ENCODE data around the gene SULT1A1.
"Not testable (repeated sequence)": the region's sequence is repeated elsewhere in the genome, so short reads cannot be mapped to it uniquely, and the experiment has no call there.

The SULT1A1 gene

GRCh38 chr16:28609631-28610594, at the start of gene SULT1A1:
Gene SULT1A1, minus strand, starts transcription at chr16:28610044. Its CDS starts 1,189 bp downstream, at chr16:28608855.
- DNase-seq: no peak

- DNase-seq: not testable (repeated sequence)
Measured at GRCh38 chr16:28639959-28640358, 30.1 kb upstream of the SULT1A1 start.

GRCh38 chr16:28638359-28638758, 28.5 kb upstream of the SULT1A1 start:
- not testable (repeated sequence) for DNase-seq

- not testable (repeated sequence) for DNase-seq
Measured at GRCh38 chr16:28637765-28638164, 27.9 kb upstream of the SULT1A1 start, which contains the start of gene NPIPB8. Gene NPIPB8, plus strand, starts transcription at chr16:28638065. Its CDS starts 296 bp downstream, at chr16:28638361.

GRCh38 chr16:28636093-28636823, 26.4 kb upstream of the SULT1A1 start:
- not testable (repeated sequence) for DNase-seq

GRCh38 chr16:28630905-28631304, 21.1 kb upstream of the SULT1A1 start:
- not testable (repeated sequence) for DNase-seq

GRCh38 chr16:28623172-28623711, 13.4 kb upstream of the SULT1A1 start:
- peak; percentile 83 for DNase-seq

GRCh38 chr16:28622532-28623171, 12.8 kb upstream of the SULT1A1 start:
- not testable (repeated sequence) for DNase-seq

- no peak for DNase-seq
Measured at GRCh38 chr16:28621481-28622155, 11.8 kb upstream of the SULT1A1 start.

- not testable (repeated sequence) for DNase-seq
Measured at GRCh38 chr16:28620316-28620715, 10.5 kb upstream of the SULT1A1 start.

GRCh38 chr16:28617874-28618273, 8.0 kb upstream of the SULT1A1 start:
- DNase-seq: no peak

- DNase-seq: no peak
Measured at GRCh38 chr16:28616636-28617035, 6.8 kb upstream of the SULT1A1 start.

- DNase-seq: not testable (repeated sequence)
Measured at GRCh38 chr16:28616224-28616577, 6.4 kb upstream of the SULT1A1 start.

- peak; percentile 9 for DNase-seq
Measured at GRCh38 chr16:28615486-28616223, 5.8 kb upstream of the SULT1A1 start.

GRCh38 chr16:28614561-28614960, 4.7 kb upstream of the SULT1A1 start:
- DNase-seq: not testable (repeated sequence)

GRCh38 chr16:28613912-28614311, 4.1 kb upstream of the SULT1A1 start:
- not testable (repeated sequence) for DNase-seq

GRCh38 chr16:28612359-28613280, 2.8 kb upstream of the SULT1A1 start:
- DNase-seq: not testable (repeated sequence)

- DNase-seq: no peak
Measured at GRCh38 chr16:28610595-28611191, 849 bp upstream of the SULT1A1 start.

- not testable (repeated sequence) for DNase-seq
Measured at GRCh38 chr16:28608867-28609596, 812 bp downstream of the SULT1A1 start.

Data from COR-L47 (cell line).